HepG2 (cell line): Measurements from ENCODE around the gene SCAANT1. TPM values are rescaled to one million over a fixed set of nuclear protein-coding genes. Genes with fewer than 3 reads are reported as not detected.

Experiments
- ATAC-seq: fragments of 200-7000 bp; cut with Tn5 transposase; 3 replicates; pipeline ENCODE4 v1.9.1; 2020; ENCODE audit warnings: mild to moderate bottlenecking, moderate library complexity
- BruUV-seq: library from RNA; stranded (reverse); fragments of 400-500 nt; replicated peaks from 2 replicates; lab custom pipeline; 2021; lab: Mats Ljungman, UMichigan
- CTCF ChIA-PET: fragments of 300-600 bp; formaldehyde crosslinking; extraction: SDS; loops from one replicate; lab custom pipeline; 2021; ENCODE audit warnings: low total read pairs, inconsistent platforms, low intra/inter-chr PET ratio; lab: Yijun Ruan, JAX
- POLR2A ChIA-PET: fragments of 350-600 bp; sonication (Branson Sonifier 250); formaldehyde crosslinking; loops from one replicate; lab custom pipeline; 2020; ENCODE audit warnings: antibody characterized with exemption, inconsistent platforms; lab: Yijun Ruan, JAX
- DNase-seq: peaks from one replicate; pipeline ENCODE4 v3.0.0-alpha.2; 2015; ENCODE audit warnings: low spot score
- FAIRE-seq: peaks from 3 replicates; lab custom pipeline; 2011; peaks lifted over from hg19 to GRCh38; lab: Jason Lieb, UNC
- H2AFZ ChIP-seq: one replicate; pipeline ENCODE4 v1.6.1; 2011; ENCODE audit warnings: low read length, inconsistent platforms
- H3K27ac ChIP-seq: fragments of 300-600 bp; 3 replicates; pipeline ENCODE4 v1.8.0; 2011; ENCODE audit warnings: mixed run types, mild to moderate bottlenecking, mixed read lengths, low read length, inconsistent platforms; ENCODE audit not compliant: insufficient read depth; ENCODE audit errors: extremely low read length
- H3K27me3 ChIP-seq, 2 experiments: fragments of 200-600 bp in 1 of 2; 2 replicates in 1 of 2; 3 replicates in 1 of 2; pipeline versions ENCODE4 v1.6.0 to v1.8.0; 2011; ENCODE audit warnings: low read length in 2 of 2, mild to moderate bottlenecking in 2 of 2, moderate library complexity in 2 of 2, inconsistent platforms in 1 of 2; ENCODE audit not compliant: insufficient read depth in 2 of 2, control insufficient read depth in 1 of 2
- H3K36me3 ChIP-seq, 2 experiments: fragments of 200-600 bp in 1 of 2; replicated peaks in 1 of 2; 2 replicates in 1 of 2; 3 replicates in 1 of 2; pipeline versions ENCODE4 v1.5.1 to v1.8.0; 2011; ENCODE audit warnings: low read length in 2 of 2, inconsistent platforms in 1 of 2; ENCODE audit not compliant: insufficient read depth in 2 of 2, control insufficient read depth in 1 of 2
- H3K4me1 ChIP-seq: 2 replicates; pipeline ENCODE4 v1.5.1; 2012; ENCODE audit warnings: low read length, inconsistent platforms; ENCODE audit not compliant: insufficient read depth
- H3K4me2 ChIP-seq: 2 replicates; pipeline ENCODE4 v1.6.0; 2011; ENCODE audit warnings: low read depth, low read length, inconsistent platforms
- H3K4me3 ChIP-seq, 3 experiments: fragments of 200-600 bp in 1 of 3; sonication (generic), shearing (Covaris generic) in 1 of 3; replicated peaks in 1 of 3; 2 replicates each; pipeline ENCODE4 v1.5.1; 2011 to 2016; ENCODE audit warnings: low read length in 3 of 3, inconsistent platforms in 2 of 3, low read depth in 2 of 3, mild to moderate bottlenecking in 2 of 3, control low read depth in 1 of 3, mixed read lengths in 1 of 3; ENCODE audit not compliant: insufficient read depth in 1 of 3
- H3K79me2 ChIP-seq: one replicate; pipeline ENCODE4 v1.6.1; 2011; ENCODE audit warnings: low read length, inconsistent platforms; ENCODE audit not compliant: insufficient read depth
- H3K9ac ChIP-seq: 2 replicates; pipeline ENCODE4 v1.6.0; 2011; ENCODE audit warnings: mild to moderate bottlenecking, low read depth, low read length, inconsistent platforms; ENCODE audit not compliant: insufficient read depth
- H3K9me3 ChIP-seq: 2 replicates; pipeline ENCODE4 v1.5.1; 2012; ENCODE audit warnings: mild to moderate bottlenecking, low read length
- H4K20me1 ChIP-seq: 2 replicates; pipeline ENCODE4 v1.6.0; 2011; ENCODE audit warnings: inconsistent platforms, mild to moderate bottlenecking, low read length, moderate library complexity; ENCODE audit not compliant: insufficient read depth
- ATRX ChIP-seq: sonication (generic); formaldehyde crosslinking; IDR thresholded peaks from 2 replicates; pipeline ENCODE4 v1.4.0; 2020; ENCODE audit warnings: missing genetic modification reagents, borderline replicate concordance
- EP300 ChIP-seq, 3 experiments: sonication (generic) in 1 of 3; formaldehyde crosslinking in 1 of 3; IDR thresholded peaks; 2 replicates each; pipeline versions ENCODE4 v1.5.1 to v1.6.1; 2011 to 2020; ENCODE audit warnings: low read depth in 2 of 3, low read length in 2 of 3, borderline replicate concordance in 1 of 3, improper control_type of control experiment in 1 of 3, mild to moderate bottlenecking in 1 of 3, missing genetic modification reagents in 1 of 3, moderate library complexity in 1 of 3
- GABPB1 ChIP-seq: IDR thresholded peaks from 2 replicates; pipeline ENCODE4 v1.6.1; 2016; ENCODE audit warnings: mild to moderate bottlenecking, missing genetic modification reagents, moderate library complexity, missing compliant biosample characterization
- PPARG ChIP-seq: conservative IDR thresholded peaks from 2 replicates; pipeline ENCODE4 v1.6.1; 2016; ENCODE audit warnings: missing biosample characterization, missing genetic modification reagents
- ZNF430 ChIP-seq: sonication (generic); formaldehyde crosslinking; IDR thresholded peaks from 2 replicates; pipeline ENCODE4 v1.9.0; 2021; ENCODE audit warnings: mild to moderate bottlenecking, missing genetic modification reagents
- ZNF740 ChIP-seq: sonication (generic); formaldehyde crosslinking; IDR thresholded peaks from 2 replicates; pipeline ENCODE4 v1.4.0; 2020; ENCODE audit warnings: missing genetic modification reagents
- WGBS: methylation state at CpG from one replicate; pipeline ENCODE4 v1.1.6; 2017; ENCODE audit warnings: low lambda C conversion rate; 5-methylcytosine and 5-hydroxymethylcytosine counted together
- in situ Hi-C: cut with HindIII; loops from 2 replicates; pipeline ENCODE4 v1.10.0; 2017; ENCODE audit warnings: low pct_unique_long_range_greater_than_20kb; ENCODE audit not compliant: extremely low pct_ligation_motif_present
- intact Hi-C: fragments of 100-400 bp; cut with micrococcal nuclease; formaldehyde crosslinking; loops from one replicate; pipeline ENCODE4 v1.10.0; 2022; ENCODE audit not compliant: unreplicated experiment
- polyA plus RNA-seq, 8 experiments: library from polyadenylated mRNA; depleted of rRNA in 3 of 8; stranded (reverse) in 7 of 8; unstranded in 1 of 8; fragments of >200 nt; fragmentation: Illumina TruSeq in 4 of 8; extraction: Trizol in 4 of 8; gene quantifications; 2 replicates each; pipeline versions ENCODE4 v1.2.1 to v1.2.3, GENCODE V29; 2011 to 2016; ENCODE audit warnings: low read depth in 4 of 8, missing spikeins in 1 of 8, mixed read lengths in 1 of 8; ENCODE audit not compliant: insufficient read depth in 1 of 8
- total RNA-seq, 5 experiments: library from RNA; depleted of rRNA; stranded (reverse); fragments of >200 nt; fragmentation: Illumina TruSeq; extraction: Trizol; gene quantifications; 2 replicates each; pipeline ENCODE4 v1.2.3, GENCODE V29; 2016; ENCODE audit warnings: low read depth in 1 of 5

SCAANT1 gene
- total and polyA plus RNA-seq, 2 of the 13 experiments (the other 11 are each of a cell fraction or from before 2014, with no cell fraction given), result not detected

GRCh38 chr3:63931290-63931689 lies 19.1 kb upstream of the SCAANT1 start:
- Histone ChIP-seq H4K20me1 (peaks cover 9% of the 10 kb centered on the region), H3K9me3 (no peaks in the 10 kb centered on the region), H3K4me2 (no peak overlapping the region), H3K9ac (no peak overlapping the region), H3K27ac (no peak overlapping the region), H3K27me3 (no peaks in the 10 kb centered on the region), H3K79me2 (peaks cover 59% of the 10 kb centered on the region), H3K4me3 (no peak overlapping the region), H3K4me1 (peaks cover 19% of the 10 kb centered on the region), H3K36me3 (peaks cover 3 to 10% of the 10 kb centered on the region in 2 experiments; a peak in 2 of 5 replicates), H2AFZ (no peak overlapping the region)
- DNase-seq (no peak), FAIRE-seq (no peak), ATAC-seq (peak; percentile 94)
- intact Hi-C loops, result no loop called here
- 88% methylated on average over 3 of the region's 3 CpGs for WGBS
- in situ Hi-C loops, result no loop called here
- BruUV-seq, result no TSS peak
- TF ChIP-seq ZNF740 (CRISPR knock-in tag) (no peak), GABPB1 (no peak), EP300 (IDR thresholded peaks at IDR 0.05; ENCODE audit: low read depth in 2 of 2, low read length in 2 of 2) (no peak), EP300 (CRISPR knock-in tag; IDR thresholded peaks at IDR 0.05; ENCODE audit: borderline replicate concordance) (no peak), ATRX (CRISPR knock-in tag) (no peak), PPARG (no peak)
- ChIA-PET POLR2A (no interaction called here), CTCF (no interaction called here)

- FAIRE-seq (no peak), ATAC-seq (no peak)
- 95% methylated on average over 10 of the region's 10 CpGs for WGBS
Observed at GRCh38 chr3:63927422-63928280, 15.5 kb upstream of the SCAANT1 start.

More at GRCh38 chr3:63927422-63928280, 15.5 kb upstream of the SCAANT1 start:
- no peak overlapping the region for H3K4me3 ChIP-seq
- no peak overlapping the region for H3K27ac ChIP-seq
- peaks cover 9 to 28% of the 10 kb centered on the region in 2 experiments for H3K36me3 ChIP-seq
- no peaks in the 10 kb centered on the region for H4K20me1 ChIP-seq
- H2AFZ ChIP-seq, result no peak overlapping the region
- ChIA-PET CTCF (no interaction called here), POLR2A (interaction anchor here (1.4 kb wide), 1 partner anchor 15 kb away, joined by 6 read pairs; the partner anchor contains the start of gene SCAANT1)
- no peak overlapping the region for H3K4me2 ChIP-seq
- H3K4me1 ChIP-seq, result peaks cover 12% of the 10 kb centered on the region
- H3K27me3 ChIP-seq, result no peaks in the 10 kb centered on the region
- no TSS peak for BruUV-seq
- no peaks in the 10 kb centered on the region for H3K9me3 ChIP-seq
- H3K9ac ChIP-seq, result no peak overlapping the region
- intact Hi-C loops, result no loop called here
- in situ Hi-C loops, result no loop called here
- no peak for TF ChIP-seq ZNF430
- TF ChIP-seq, all 625 proteins: peak for 0
- peaks cover 47% of the 10 kb centered on the region for H3K79me2 ChIP-seq
- no peak for DNase-seq
